WTC11 (cell line): ENCODE data around the gene UNC13D.
A peak's percentile ranks its signal among the peaks of the same experiment; 100 is the strongest.

Experiments
- ATF6 ChIP-seq: sonication (generic); formaldehyde crosslinking; IDR thresholded peaks from 2 replicates; pipeline ENCODE4 v1.8.1; 2023; ENCODE audit warnings: mild to moderate bottlenecking, missing genetic modification reagents
- CTCF ChIP-seq: fragments of 200-600 bp; IDR thresholded peaks from 2 replicates; pipeline ENCODE4 v1.8.0; 2022; ENCODE audit warnings: antibody characterized with exemption
- E2F4 ChIP-seq: sonication (generic); formaldehyde crosslinking; IDR thresholded peaks from 2 replicates; pipeline ENCODE4 v1.8.1; 2022; ENCODE audit warnings: low read depth, mild to moderate bottlenecking, moderate library complexity, missing genetic modification reagents, borderline replicate concordance
- FOXK1 ChIP-seq: sonication (generic); formaldehyde crosslinking; IDR thresholded peaks from 2 replicates; pipeline ENCODE4 v1.8.0; 2022; ENCODE audit warnings: mild to moderate bottlenecking, moderate library complexity, missing genetic modification reagents
- HMGXB4 ChIP-seq: sonication (generic); formaldehyde crosslinking; IDR thresholded peaks from 2 replicates; pipeline ENCODE4 v1.8.1; 2023; ENCODE audit warnings: mild to moderate bottlenecking, moderate library complexity, missing genetic modification reagents
- JUN ChIP-seq: sonication (generic); formaldehyde crosslinking; IDR thresholded peaks from 2 replicates; pipeline ENCODE4 v1.8.0; 2023; ENCODE audit warnings: mild to moderate bottlenecking, missing genetic modification reagents
- KAT7 ChIP-seq: sonication (generic); formaldehyde crosslinking; IDR thresholded peaks from 2 replicates; pipeline ENCODE4 v1.8.1; 2023; ENCODE audit warnings: missing genetic modification reagents, mild to moderate bottlenecking, borderline replicate concordance
- ZBTB21 ChIP-seq: sonication (generic); formaldehyde crosslinking; IDR thresholded peaks from 2 replicates; pipeline ENCODE4 v1.8.1; 2023; ENCODE audit warnings: mild to moderate bottlenecking, missing genetic modification reagents, borderline replicate concordance
- ZNF512 ChIP-seq: sonication (generic); formaldehyde crosslinking; IDR thresholded peaks from 2 replicates; pipeline ENCODE4 v1.8.1; 2022; ENCODE audit warnings: missing genetic modification reagents, borderline replicate concordance
- ZNF671 ChIP-seq: fragments of 250-450 bp; sonication (Bioruptor Pico); IDR thresholded peaks from 2 replicates; pipeline ENCODE4 v1.8.0; 2021; ENCODE audit warnings: mild to moderate bottlenecking

GRCh38 chr17:75878174-75878998, 34.2 kb upstream of the UNC13D start, which contains the start of gene TRIM47:
- no peak for TF ChIP-seq JUN (CRISPR knock-in tag)
- TF ChIP-seq KAT7 (CRISPR knock-in tag), result no peak
- no peak for TF ChIP-seq ZBTB21 (CRISPR knock-in tag)
- TF ChIP-seq ZNF512 (CRISPR knock-in tag), result no peak
- peak; percentile 6; the same call in 1 of the 2 replicates for TF ChIP-seq HMGXB4 (CRISPR knock-in tag)
- TF ChIP-seq ZNF671 (CRISPR knock-in tag), result no peak
- TF ChIP-seq CTCF, result no peak
- TF ChIP-seq ATF6 (CRISPR knock-in tag), result no peak
- no peak for TF ChIP-seq E2F4 (CRISPR knock-in tag)
- TF ChIP-seq FOXK1 (CRISPR knock-in tag), result no peak
